Adipocyte (in vitro differentiated cells): ENCODE data around the gene TLCD2.
"Not testable (repeated sequence)": the region's sequence is repeated elsewhere in the genome, so short reads cannot be mapped to it uniquely, and the experiment has no call there.

ENCODE experiments used
- DNase-seq: peaks from one replicate; pipeline ENCODE4 v3.0.0-alpha.2; 2015; ENCODE audit warnings: low read depth
- H3K27me3 ChIP-seq: replicated peaks from 2 replicates; pipeline ENCODE4 v1.7.0; 2013; ENCODE audit warnings: mild to moderate bottlenecking, low read length, moderate library complexity; ENCODE audit not compliant: control insufficient read depth, insufficient read depth
- H3K36me3 ChIP-seq: 2 replicates; pipeline ENCODE4 v1.7.0; 2013; ENCODE audit warnings: low read length, mild to moderate bottlenecking, moderate library complexity; ENCODE audit not compliant: control insufficient read depth, insufficient read depth, severe bottlenecking
- H3K4me1 ChIP-seq: 2 replicates; pipeline ENCODE4 v1.7.0; 2013; ENCODE audit warnings: mild to moderate bottlenecking, low read length, moderate library complexity; ENCODE audit not compliant: control insufficient read depth, insufficient read depth
- H3K4me3 ChIP-seq: 2 replicates; pipeline ENCODE4 v1.7.0; 2013; ENCODE audit warnings: mild to moderate bottlenecking, low read length, moderate library complexity
- H3K9ac ChIP-seq: 2 replicates; pipeline ENCODE4 v1.7.0; 2013; ENCODE audit warnings: mild to moderate bottlenecking, low read length, moderate library complexity
- H3K9me3 ChIP-seq: 2 replicates; pipeline ENCODE4 v1.7.0; 2013; ENCODE audit warnings: mild to moderate bottlenecking, low read length, moderate library complexity; ENCODE audit not compliant: control insufficient read depth

TLCD2 gene

DNA sequence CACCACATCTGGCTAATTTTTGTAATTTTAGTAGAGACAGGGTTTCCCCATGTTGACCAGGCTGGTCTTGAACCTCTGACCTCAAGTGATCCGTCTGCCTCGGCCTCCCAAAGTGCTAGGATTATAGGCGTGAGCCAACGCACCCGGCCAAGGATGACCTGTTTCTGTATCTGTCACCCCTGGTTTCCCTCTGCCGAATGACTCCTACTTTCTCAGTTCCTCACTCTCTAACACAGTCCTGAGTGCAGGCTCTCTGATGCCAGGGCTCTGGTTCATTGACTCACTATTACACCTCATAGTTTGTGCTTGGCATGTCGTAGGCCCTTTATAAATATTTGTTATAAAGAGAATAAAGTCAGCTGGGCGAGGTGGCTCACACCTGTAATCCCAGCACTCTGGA lies 14.8 kb downstream of the TLCD2 start:
- Histone ChIP-seq H3K9me3 (peaks cover 4% of the 10 kb centered on the region), H3K36me3 (no peaks in the 10 kb centered on the region), H3K4me1 (no peaks in the 10 kb centered on the region), H3K9ac (no peak overlapping the region), H3K27me3 (no peaks in the 10 kb centered on the region), H3K4me3 (no peak overlapping the region)
- DNase-seq = no peak

DNA sequence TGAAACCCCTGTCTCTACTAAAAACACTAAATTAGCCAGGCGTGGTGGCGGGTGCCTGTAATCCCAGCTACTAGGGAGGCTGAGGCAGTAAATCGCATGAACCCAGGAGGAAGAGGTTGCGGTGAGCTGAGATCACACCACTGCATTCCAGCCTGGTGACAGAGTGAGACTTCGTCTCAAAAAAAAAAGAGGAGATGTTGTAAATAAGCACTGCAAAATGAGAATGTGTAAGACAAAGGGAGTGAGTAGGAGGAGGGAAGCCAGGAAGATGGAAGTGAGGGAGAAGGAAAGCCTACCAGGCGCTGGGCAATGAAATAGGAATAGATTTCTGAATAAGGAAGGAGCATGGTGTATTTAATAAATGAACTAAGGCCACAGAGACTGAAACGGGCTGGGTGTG lies 16.8 kb downstream of the TLCD2 start:
- Histone ChIP-seq H3K4me1 (no peaks in the 10 kb centered on the region), H3K36me3 (no peaks in the 10 kb centered on the region), H3K9me3 (peaks cover 4% of the 10 kb centered on the region), H3K27me3 (no peaks in the 10 kb centered on the region), H3K9ac (no peak overlapping the region), H3K4me3 (no peak overlapping the region)
- no peak for DNase-seq

GRCh38 chr17:1690544-1691221 lies 19.5 kb downstream of the TLCD2 start:
- Histone ChIP-seq H3K4me1 (no peaks in the 10 kb centered on the region), H3K4me3 (no peak overlapping the region), H3K27me3 (no peaks in the 10 kb centered on the region), H3K36me3 (no peaks in the 10 kb centered on the region), H3K9ac (no peak overlapping the region), H3K9me3 (peaks cover 4% of the 10 kb centered on the region)
- no peak for DNase-seq

DNA sequence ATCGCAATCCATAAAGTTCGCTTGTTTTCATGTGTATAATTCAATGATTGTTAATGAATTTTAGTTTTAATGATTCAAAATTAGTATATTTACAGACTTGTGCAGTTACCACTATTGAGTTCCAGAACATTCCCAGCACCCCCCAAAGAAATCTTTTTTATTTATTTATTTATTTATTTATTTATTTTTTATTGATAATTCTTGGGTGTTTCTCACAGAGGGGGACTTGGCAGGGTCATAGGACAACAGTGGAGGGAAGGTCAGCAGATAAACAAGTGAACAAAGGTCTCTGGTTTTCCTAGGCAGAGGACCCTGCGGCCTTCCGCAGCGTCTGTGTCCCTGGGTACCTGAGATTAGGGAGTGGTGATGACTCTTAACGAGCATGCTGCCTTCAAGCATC lies 21.8 kb downstream of the TLCD2 start:
- H3K9ac ChIP-seq, H3K4me3 ChIP-seq, H3K36me3 ChIP-seq, H3K4me1 ChIP-seq, DNase-seq, H3K27me3 ChIP-seq, H3K9me3 ChIP-seq: not testable (repeated sequence)

- H3K4me3 ChIP-seq = no peak overlapping the region
- H3K27me3 ChIP-seq = no peaks in the 10 kb centered on the region
- peaks cover 9% of the 10 kb centered on the region for H3K4me1 ChIP-seq
- peaks cover 25% of the 10 kb centered on the region for H3K36me3 ChIP-seq
- H3K9me3 ChIP-seq = no peaks in the 10 kb centered on the region
- no peak overlapping the region for H3K9ac ChIP-seq
- no peak for DNase-seq
Measured at GRCh38 chr17:1686086-1686485, 24.1 kb downstream of the TLCD2 start.

- Histone ChIP-seq H3K9me3 (no peaks in the 10 kb centered on the region), H3K27me3 (no peaks in the 10 kb centered on the region), H3K36me3 (peaks cover 40% of the 10 kb centered on the region), H3K4me3 (peak within 1 kb of the TSS; percentile 88), H3K4me1 (peaks cover 9% of the 10 kb centered on the region), H3K9ac (peak within 1 kb of the TSS; percentile 94)
- DNase-seq = peak; percentile 99
Measured at GRCh38 chr17:1684378-1685189, 25.6 kb downstream of the TLCD2 start, which contains the start of gene PRPF8. Gene PRPF8 (minus strand): TSS chr17:1684867. CDS start chr17:1684571, 296 bp downstream.

DNA sequence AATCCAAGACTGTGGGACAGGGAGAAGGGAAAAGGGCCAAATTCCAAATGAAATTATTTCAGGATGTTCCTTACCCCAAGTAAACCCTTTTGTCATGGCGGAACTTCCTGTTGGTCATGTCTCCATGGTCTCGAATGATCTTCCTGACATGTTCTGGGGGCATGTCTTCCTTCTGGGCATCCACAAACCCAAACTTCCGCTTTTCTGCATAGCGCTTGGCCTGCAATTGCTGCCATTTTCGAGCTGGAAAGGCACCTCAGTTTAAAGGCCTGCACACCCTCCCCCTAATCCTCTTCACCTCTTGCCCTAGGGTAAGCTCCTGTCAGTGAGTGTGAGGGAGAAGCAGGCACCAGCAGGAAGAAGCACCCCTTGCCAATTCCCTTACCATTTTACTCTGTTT lies 26.7 kb downstream of the TLCD2 start:
- Histone ChIP-seq H3K36me3 (peaks cover 51% of the 10 kb centered on the region), H3K27me3 (no peaks in the 10 kb centered on the region), H3K4me3 (peak overlapping the region; percentile 88), H3K4me1 (peaks cover 9% of the 10 kb centered on the region), H3K9me3 (no peaks in the 10 kb centered on the region), H3K9ac (peak overlapping the region; percentile 94)
- DNase-seq = no peak

DNA sequence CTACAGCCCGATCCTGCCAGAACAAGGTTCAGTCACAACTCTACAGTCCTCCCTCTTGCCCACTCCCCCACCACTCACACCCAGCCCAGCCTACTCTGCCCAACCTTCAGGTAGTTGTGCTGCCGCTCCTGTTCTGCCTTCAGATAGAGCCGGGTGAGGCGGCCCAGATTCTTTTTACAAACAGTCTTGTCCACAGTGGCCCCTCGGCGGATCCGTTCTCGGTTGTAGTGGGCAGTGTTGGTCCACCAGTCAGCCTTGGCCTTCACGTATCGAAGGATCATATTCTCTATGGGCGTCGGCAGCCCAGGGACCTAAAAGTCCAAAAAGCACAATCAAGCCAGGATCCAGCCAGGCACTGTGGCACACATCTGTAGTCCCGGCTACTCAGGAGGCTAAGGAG lies 33.8 kb downstream of the TLCD2 start:
- no peak for DNase-seq
- no peaks in the 10 kb centered on the region for H3K27me3 ChIP-seq
- no peak overlapping the region for H3K4me3 ChIP-seq
- H3K9me3 ChIP-seq = no peaks in the 10 kb centered on the region
- H3K9ac ChIP-seq = no peak overlapping the region
- H3K36me3 ChIP-seq = peaks cover 97% of the 10 kb centered on the region
- H3K4me1 ChIP-seq = no peaks in the 10 kb centered on the region

- no peak overlapping the region for H3K9ac ChIP-seq
- H3K27me3 ChIP-seq = no peaks in the 10 kb centered on the region
- H3K9me3 ChIP-seq = no peaks in the 10 kb centered on the region
- peaks cover 18% of the 10 kb centered on the region for H3K4me1 ChIP-seq
- no peak overlapping the region for H3K4me3 ChIP-seq
- DNase-seq = no peak
- H3K36me3 ChIP-seq = peaks cover 87% of the 10 kb centered on the region
Measured at GRCh38 chr17:1673041-1673785, 37.0 kb downstream of the TLCD2 start.

DNA sequence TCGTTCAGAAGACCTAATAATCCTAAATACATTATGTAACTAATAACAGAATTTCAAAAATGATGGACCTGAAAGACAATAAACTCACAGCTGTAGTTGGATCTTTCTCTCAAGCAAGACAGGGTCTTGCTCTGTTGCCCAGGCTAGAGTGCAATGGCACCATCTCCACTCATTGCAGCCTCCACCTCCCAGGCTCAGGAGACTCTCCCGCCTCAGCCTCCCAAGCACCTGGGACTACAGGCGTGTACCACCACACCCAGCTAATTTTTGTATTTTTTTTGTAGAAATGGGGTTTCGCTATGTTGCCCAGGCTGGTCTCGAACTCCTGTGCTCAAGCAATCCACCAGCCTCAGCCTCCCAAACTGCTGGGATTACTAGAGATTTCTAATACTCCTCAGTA lies 46.2 kb downstream of the TLCD2 start:
- H3K9ac ChIP-seq, H3K27me3 ChIP-seq, H3K9me3 ChIP-seq, DNase-seq, H3K4me3 ChIP-seq: not testable (repeated sequence)
- peaks cover 27% of the 10 kb centered on the region for H3K4me1 ChIP-seq
- H3K36me3 ChIP-seq = peaks cover 75% of the 10 kb centered on the region

DNA sequence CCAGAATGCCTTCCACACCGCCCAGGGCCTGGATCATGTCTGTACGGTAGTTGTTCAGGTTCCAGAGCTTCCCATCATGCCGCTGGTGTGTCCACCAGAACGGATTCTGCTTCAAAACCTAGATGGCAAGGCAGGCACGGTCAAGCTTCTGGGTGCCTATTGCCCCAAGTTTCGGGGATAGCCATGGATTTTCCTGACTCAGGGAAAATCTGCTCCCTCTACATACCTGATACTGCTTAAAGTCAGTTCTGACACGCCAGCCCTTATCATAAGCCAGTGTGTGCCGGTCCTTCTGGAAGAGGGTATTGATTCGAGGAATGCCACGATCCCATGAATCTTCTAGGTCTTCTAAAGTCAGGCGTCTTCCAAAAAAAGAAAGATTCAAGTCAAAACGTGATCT lies 49.1 kb downstream of the TLCD2 start:
- Histone ChIP-seq H3K9me3 (no peaks in the 10 kb centered on the region), H3K4me3 (no peak overlapping the region), H3K9ac (no peak overlapping the region), H3K4me1 (peaks cover under 1% of the 10 kb centered on the region), H3K27me3 (no peaks in the 10 kb centered on the region), H3K36me3 (peaks cover 89% of the 10 kb centered on the region)
- DNase-seq = no peak
